ENCODE results near the gene SULT4A1. TPM values are rescaled to one million over a fixed set of nuclear protein-coding genes. Genes with fewer than 3 reads are reported as not detected.

Gene SULT4A1
- total RNA-seq, 2 experiments from 2014 or later: not detected

GRCh38 chr22:43854786-43855271, 7.5 kb downstream of the SULT4A1 start:
- Mint-ChIP-seq H3K27ac (no peak overlapping the region), H3K27me3 (peaks cover 44% of the 10 kb centered on the region), H3K4me3 (no peak overlapping the region), H3K36me3 (no peaks in the 10 kb centered on the region), H3K9me3 (peaks cover 9% of the 10 kb centered on the region), H3K4me1 (ENCODE audit: low read depth) (no peaks in the 10 kb centered on the region)
- CTCF ChIA-PET: no interaction called here
- intact Hi-C loops (cut with micrococcal nuclease): no loop called here
- POLR2A ChIA-PET: no interaction called here
- no peak for DNase-seq

GRCh38 chr22:43854121-43854785, 8.1 kb downstream of the SULT4A1 start:
- Mint-ChIP-seq H3K27me3 (peaks cover 41% of the 10 kb centered on the region), H3K4me1 (ENCODE audit: low read depth) (no peaks in the 10 kb centered on the region), H3K36me3 (no peaks in the 10 kb centered on the region), H3K27ac (no peak overlapping the region), H3K9me3 (peaks cover 9% of the 10 kb centered on the region), H3K4me3 (no peak overlapping the region)
- POLR2A ChIA-PET: no interaction called here
- CTCF ChIA-PET: no interaction called here
- no peak for DNase-seq
- intact Hi-C loops (cut with micrococcal nuclease): no loop called here

- DNase-seq: no peak
- ChIA-PET POLR2A (no interaction called here), CTCF (interaction anchor here (1.2 kb wide), 1 partner anchor 30 kb away, joined by 3 read pairs; no protein-coding TSS in a partner anchor)
- Mint-ChIP-seq H3K9me3 (peaks cover 9% of the 10 kb centered on the region), H3K36me3 (no peaks in the 10 kb centered on the region), H3K4me3 (no peak overlapping the region), H3K27ac (no peak overlapping the region), H3K27me3 (peaks cover 36% of the 10 kb centered on the region), H3K4me1 (ENCODE audit: low read depth) (no peaks in the 10 kb centered on the region)
- intact Hi-C loops (cut with micrococcal nuclease): no loop called here
These were observed 8.9 kb downstream of the SULT4A1 start for GRCh38 chr22:43853328-43853931.

GRCh38 chr22:43852573-43853327, 9.6 kb downstream of the SULT4A1 start:
- intact Hi-C loops (cut with micrococcal nuclease): no loop called here
- H3K9me3 Mint-ChIP-seq: peaks cover 9% of the 10 kb centered on the region
- no peaks in the 10 kb centered on the region for H3K4me1 Mint-ChIP-seq (ENCODE audit: low read depth)
- H3K4me3 Mint-ChIP-seq: no peak overlapping the region
- peaks cover 34% of the 10 kb centered on the region for H3K27me3 Mint-ChIP-seq
- no peak overlapping the region for H3K27ac Mint-ChIP-seq
- no peaks in the 10 kb centered on the region for H3K36me3 Mint-ChIP-seq
- POLR2A ChIA-PET: no interaction called here
- CTCF ChIA-PET: interaction anchor here (1.2 kb wide), 1 partner anchor 30 kb away, joined by 3 read pairs; no protein-coding TSS in a partner anchor
- no peak for DNase-seq

- no peak for DNase-seq
- Mint-ChIP-seq H3K4me3 (no peak overlapping the region), H3K9me3 (peaks cover 7% of the 10 kb centered on the region), H3K27ac (no peak overlapping the region), H3K4me1 (ENCODE audit: low read depth) (no peaks in the 10 kb centered on the region), H3K27me3 (peaks cover 31% of the 10 kb centered on the region), H3K36me3 (no peaks in the 10 kb centered on the region)
- intact Hi-C loops (cut with micrococcal nuclease): no loop called here
- CTCF ChIA-PET: no interaction called here
- POLR2A ChIA-PET: no interaction called here
These were observed 10.4 kb downstream of the SULT4A1 start for GRCh38 chr22:43851979-43852307.

GRCh38 chr22:43851058-43851978, 11.0 kb downstream of the SULT4A1 start:
- no peak for DNase-seq
- Mint-ChIP-seq H3K4me1 (ENCODE audit: low read depth) (no peaks in the 10 kb centered on the region), H3K27ac (no peak overlapping the region), H3K9me3 (peaks cover 1% of the 10 kb centered on the region), H3K27me3 (peaks cover 27% of the 10 kb centered on the region), H3K4me3 (no peak overlapping the region), H3K36me3 (no peaks in the 10 kb centered on the region)
- ChIA-PET POLR2A (no interaction called here), CTCF (no interaction called here)
- intact Hi-C loops (cut with micrococcal nuclease): no loop called here

GRCh38 chr22:43850529-43850928, 11.8 kb downstream of the SULT4A1 start:
- no peaks in the 10 kb centered on the region for H3K36me3 Mint-ChIP-seq
- H3K4me1 Mint-ChIP-seq (ENCODE audit: low read depth): no peaks in the 10 kb centered on the region
- intact Hi-C loops (cut with micrococcal nuclease): no loop called here
- CTCF ChIA-PET: no interaction called here
- POLR2A ChIA-PET: no interaction called here
- H3K27me3 Mint-ChIP-seq: peaks cover 23% of the 10 kb centered on the region
- no peak for DNase-seq
- no peaks in the 10 kb centered on the region for H3K9me3 Mint-ChIP-seq
- no peak overlapping the region for H3K4me3 Mint-ChIP-seq
- H3K27ac Mint-ChIP-seq: no peak overlapping the region

- ChIA-PET POLR2A (no interaction called here), CTCF (no interaction called here)
- Mint-ChIP-seq H3K4me1 (ENCODE audit: low read depth) (no peaks in the 10 kb centered on the region), H3K36me3 (no peaks in the 10 kb centered on the region), H3K27ac (no peak overlapping the region), H3K27me3 (peaks cover 20% of the 10 kb centered on the region), H3K4me3 (no peak overlapping the region), H3K9me3 (no peaks in the 10 kb centered on the region)
- intact Hi-C loops (cut with micrococcal nuclease): no loop called here
- DNase-seq: no peak
These were observed 12.6 kb downstream of the SULT4A1 start for GRCh38 chr22:43849731-43850130.

- POLR2A ChIA-PET: no interaction called here
- no peak overlapping the region for H3K4me3 Mint-ChIP-seq
- no peaks in the 10 kb centered on the region for H3K36me3 Mint-ChIP-seq
- CTCF ChIA-PET: no interaction called here
- H3K9me3 Mint-ChIP-seq: no peaks in the 10 kb centered on the region
- DNase-seq: no peak
- intact Hi-C loops (cut with micrococcal nuclease): no loop called here
- no peak overlapping the region for H3K27ac Mint-ChIP-seq
- peaks cover 18% of the 10 kb centered on the region for H3K27me3 Mint-ChIP-seq
- H3K4me1 Mint-ChIP-seq (ENCODE audit: low read depth): no peaks in the 10 kb centered on the region
These were observed 13.7 kb downstream of the SULT4A1 start for GRCh38 chr22:43848366-43849171.

- H3K9me3 Mint-ChIP-seq: no peaks in the 10 kb centered on the region
- POLR2A ChIA-PET: no interaction called here
- DNase-seq: no peak
These were observed 14.7 kb downstream of the SULT4A1 start for GRCh38 chr22:43847376-43848289.

GRCh38 chr22:43846966-43847365, 15.3 kb downstream of the SULT4A1 start:
- H3K27me3 Mint-ChIP-seq: peaks cover 16% of the 10 kb centered on the region
- POLR2A ChIA-PET: no interaction called here
- CTCF ChIA-PET: no interaction called here
- no peaks in the 10 kb centered on the region for H3K4me1 Mint-ChIP-seq (ENCODE audit: low read depth)
- no peak overlapping the region for H3K27ac Mint-ChIP-seq
- DNase-seq: no peak
- intact Hi-C loops (cut with micrococcal nuclease): no loop called here
- H3K4me3 Mint-ChIP-seq: no peak overlapping the region
- no peaks in the 10 kb centered on the region for H3K36me3 Mint-ChIP-seq
- no peaks in the 10 kb centered on the region for H3K9me3 Mint-ChIP-seq

More at GRCh38 chr22:43847376-43848289, 14.7 kb downstream of the SULT4A1 start:
- no peaks in the 10 kb centered on the region for H3K4me1 Mint-ChIP-seq (ENCODE audit: low read depth)
- intact Hi-C loops (cut with micrococcal nuclease): no loop called here
- peaks cover 16% of the 10 kb centered on the region for H3K27me3 Mint-ChIP-seq
- no peak overlapping the region for H3K4me3 Mint-ChIP-seq
- CTCF ChIA-PET: no interaction called here
- H3K27ac Mint-ChIP-seq: no peak overlapping the region
- no peaks in the 10 kb centered on the region for H3K36me3 Mint-ChIP-seq
